ENCODE results near the gene SPCS1.

The SPCS1 gene

DNA sequence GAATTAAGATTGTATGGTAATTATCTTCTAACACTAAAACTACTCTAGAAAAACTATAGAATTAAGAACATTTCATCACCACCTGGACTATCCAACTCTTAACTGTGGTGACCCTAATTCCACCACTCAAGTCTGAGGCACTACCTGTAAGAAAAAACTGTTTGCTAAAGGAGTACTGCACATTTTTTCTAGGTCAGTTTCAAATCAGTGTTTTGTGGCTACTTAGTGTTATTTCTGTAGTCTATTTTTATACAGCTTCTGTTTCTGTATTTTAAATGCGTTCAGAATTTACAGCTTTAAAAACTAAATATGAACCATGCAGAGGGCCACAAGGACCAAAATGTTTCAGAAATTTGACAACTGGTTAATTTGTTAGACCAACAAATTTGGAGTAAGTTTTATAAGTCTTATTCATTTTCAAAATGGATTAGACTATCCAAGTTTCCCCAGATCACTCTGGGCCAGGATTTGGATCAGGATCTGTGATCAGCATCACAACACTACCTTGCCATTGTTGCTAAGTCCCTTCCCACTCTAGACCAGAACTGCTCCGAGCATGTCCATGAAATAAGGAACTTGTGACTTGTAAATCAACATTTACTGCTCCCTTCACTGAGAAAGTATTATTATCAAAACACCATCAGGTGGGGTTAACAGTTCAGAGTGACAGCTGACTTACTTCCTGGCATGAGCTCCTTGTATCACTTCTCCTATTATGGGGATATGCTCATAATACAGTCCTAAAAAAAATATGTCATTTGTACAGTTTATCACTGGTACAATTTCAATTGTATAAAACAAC is 8.9 kb upstream of the SPCS1 start:
- peaks cover 42% of the 10 kb centered on the region for H3K36me3 ChIP-seq (ENCODE audit: control insufficient read depth, insufficient read depth, low read length)
- no peaks in the 10 kb centered on the region for H3K27me3 ChIP-seq (ENCODE audit: control insufficient read depth, insufficient read depth, low read length)
- no peak overlapping the region for H3K4me3 ChIP-seq (ENCODE audit: low read depth, low read length)

DNA sequence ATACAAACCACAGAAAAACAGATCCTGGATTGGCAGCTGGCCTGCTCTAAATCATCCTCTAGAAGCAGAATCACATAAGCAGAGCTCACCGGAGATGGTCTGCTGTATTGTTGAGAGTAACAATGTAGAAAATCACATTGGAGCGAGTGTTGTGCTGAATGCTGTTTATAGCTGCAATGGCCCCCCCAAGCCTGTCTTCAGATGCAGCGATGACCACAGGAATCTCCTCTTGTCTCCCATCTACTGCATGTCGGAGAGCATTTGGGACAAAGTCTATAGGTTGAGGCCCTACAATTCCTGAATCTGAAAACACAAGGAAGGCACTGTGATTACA is 8.3 kb upstream of the SPCS1 start:
- no peak overlapping the region for H3K4me3 ChIP-seq (ENCODE audit: low read depth, low read length)
- H3K4me1 ChIP-seq (ENCODE audit: control insufficient read depth, insufficient read depth, low read length), result no peaks in the 10 kb centered on the region
- H3K27me3 ChIP-seq (ENCODE audit: control insufficient read depth, insufficient read depth, low read length), result no peaks in the 10 kb centered on the region
- no peak overlapping the region for H3K9ac ChIP-seq (ENCODE audit: low read depth, low read length)
- H3K9me3 ChIP-seq (ENCODE audit: control insufficient read depth, insufficient read depth, low read length), result no peaks in the 10 kb centered on the region
- peaks cover 40% of the 10 kb centered on the region for H3K36me3 ChIP-seq (ENCODE audit: control insufficient read depth, insufficient read depth, low read length)

More for the DNA sequence above, 8.9 kb upstream of the SPCS1 start:
- H3K4me1 ChIP-seq (ENCODE audit: control insufficient read depth, insufficient read depth, low read length), result no peaks in the 10 kb centered on the region
- no peaks in the 10 kb centered on the region for H3K9me3 ChIP-seq (ENCODE audit: control insufficient read depth, insufficient read depth, low read length)
- H3K9ac ChIP-seq (ENCODE audit: low read depth, low read length), result no peak overlapping the region

GRCh38 chr3:52703341-52703740 is 2.6 kb upstream of the SPCS1 start:
- H3K27me3 ChIP-seq (ENCODE audit: control insufficient read depth, insufficient read depth, low read length), result no peaks in the 10 kb centered on the region
- H3K4me3 ChIP-seq (ENCODE audit: low read depth, low read length), result no peak overlapping the region
- no peaks in the 10 kb centered on the region for H3K4me1 ChIP-seq (ENCODE audit: control insufficient read depth, insufficient read depth, low read length)
- no peaks in the 10 kb centered on the region for H3K36me3 ChIP-seq (ENCODE audit: control insufficient read depth, insufficient read depth, low read length)
- H3K9me3 ChIP-seq (ENCODE audit: control insufficient read depth, insufficient read depth, low read length), result no peaks in the 10 kb centered on the region
- no peak overlapping the region for H3K9ac ChIP-seq (ENCODE audit: low read depth, low read length)

DNA sequence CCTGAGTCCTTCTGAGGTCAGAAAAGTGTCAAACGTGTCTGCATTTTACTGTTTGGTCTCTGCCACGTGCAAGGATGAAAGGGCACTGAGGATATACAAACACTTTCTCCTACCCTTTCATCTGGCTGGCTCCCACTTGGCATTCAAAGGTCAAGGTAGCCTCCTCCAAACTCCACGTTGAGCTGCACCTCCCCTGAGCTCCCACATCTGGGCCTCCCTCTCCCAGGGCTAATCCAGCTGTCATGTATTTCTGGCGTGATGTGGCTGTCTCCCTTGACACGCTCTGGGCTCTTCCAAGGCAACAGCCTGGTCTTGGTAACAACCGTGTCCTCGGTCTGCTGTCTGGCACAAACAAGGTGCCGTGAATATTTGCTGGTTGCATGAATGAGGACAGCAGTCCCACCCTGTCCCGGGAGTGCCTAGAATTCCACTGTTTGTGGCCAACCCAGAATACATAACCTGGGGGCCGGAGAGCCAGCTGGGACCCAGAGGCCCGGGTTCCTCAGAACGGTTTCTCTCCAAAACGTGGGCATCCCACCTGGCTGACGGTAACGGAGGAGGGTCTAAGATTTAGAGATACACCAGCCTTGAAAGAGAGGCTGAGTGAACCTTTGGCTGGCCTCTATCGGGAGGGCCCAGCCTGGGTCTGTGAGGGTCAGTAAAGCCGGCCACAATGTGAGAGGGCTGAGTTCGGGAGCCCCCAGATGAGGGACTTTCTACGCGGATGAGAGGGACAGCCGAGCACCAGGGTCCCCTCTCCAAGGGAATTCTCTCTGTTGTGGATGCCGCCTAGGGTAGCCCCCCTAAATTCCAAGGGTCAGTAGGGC is 1.1 kb upstream of the SPCS1 start:
- peak overlapping the region; percentile 98 for H3K4me3 ChIP-seq (ENCODE audit: low read depth, low read length)
- H3K9me3 ChIP-seq (ENCODE audit: control insufficient read depth, insufficient read depth, low read length), result no peaks in the 10 kb centered on the region
- H3K27me3 ChIP-seq (ENCODE audit: control insufficient read depth, insufficient read depth, low read length), result no peaks in the 10 kb centered on the region
- H3K4me1 ChIP-seq (ENCODE audit: control insufficient read depth, insufficient read depth, low read length), result no peaks in the 10 kb centered on the region
- no peaks in the 10 kb centered on the region for H3K36me3 ChIP-seq (ENCODE audit: control insufficient read depth, insufficient read depth, low read length)
- peak overlapping the region; percentile 88 for H3K9ac ChIP-seq (ENCODE audit: low read depth, low read length)

DNA sequence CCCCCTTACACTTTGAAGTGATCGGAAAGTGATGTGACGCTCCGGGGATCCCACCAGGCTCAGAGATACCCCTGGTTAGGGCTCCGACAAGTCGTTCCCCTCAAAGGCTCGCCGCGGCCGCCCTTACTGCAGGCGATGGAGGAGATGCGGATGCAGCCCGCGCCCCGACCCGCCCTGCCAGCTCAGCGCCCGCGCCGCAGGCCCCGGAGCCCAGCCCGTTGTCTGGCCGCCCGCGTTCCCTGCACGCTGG is 543 bp upstream of the SPCS1 start:
- Histone ChIP-seq H3K9ac (ENCODE audit: low read depth, low read length) (peak overlapping the region; percentile 88), H3K27me3 (ENCODE audit: control insufficient read depth, insufficient read depth, low read length) (no peaks in the 10 kb centered on the region), H3K4me3 (ENCODE audit: low read depth, low read length) (peak overlapping the region; percentile 98), H3K36me3 (ENCODE audit: control insufficient read depth, insufficient read depth, low read length) (no peaks in the 10 kb centered on the region), H3K4me1 (ENCODE audit: control insufficient read depth, insufficient read depth, low read length) (no peaks in the 10 kb centered on the region), H3K9me3 (ENCODE audit: control insufficient read depth, insufficient read depth, low read length) (no peaks in the 10 kb centered on the region)

- Histone ChIP-seq H3K27me3 (ENCODE audit: control insufficient read depth, insufficient read depth, low read length) (no peaks in the 10 kb centered on the region), H3K9me3 (ENCODE audit: control insufficient read depth, insufficient read depth, low read length) (no peaks in the 10 kb centered on the region), H3K9ac (ENCODE audit: low read depth, low read length) (no peak overlapping the region), H3K4me1 (ENCODE audit: control insufficient read depth, insufficient read depth, low read length) (no peaks in the 10 kb centered on the region), H3K4me3 (ENCODE audit: low read depth, low read length) (peak overlapping the region; percentile 98), H3K36me3 (ENCODE audit: control insufficient read depth, insufficient read depth, low read length) (no peaks in the 10 kb centered on the region)
Measured at GRCh38 chr3:52707585-52707984, 1.7 kb downstream of the SPCS1 start.

DNA sequence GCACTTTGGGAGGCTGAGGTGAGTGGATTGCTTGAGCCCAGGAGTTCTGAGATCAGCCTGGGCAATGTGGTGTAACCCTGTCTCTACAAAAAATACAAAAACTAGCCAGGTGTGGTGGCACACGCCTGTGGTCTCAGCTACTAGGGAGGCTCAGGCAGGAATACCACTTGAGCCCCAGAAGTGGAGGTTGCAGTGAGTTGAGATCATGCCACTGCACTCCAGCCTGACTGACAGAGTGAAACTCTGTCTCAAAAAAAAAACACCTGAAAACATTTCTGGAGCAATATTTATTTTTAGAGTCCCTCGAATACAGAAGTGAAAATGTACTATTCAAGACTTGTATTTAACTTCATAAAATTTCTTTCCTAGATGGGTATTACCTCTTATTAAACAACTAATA is 4.6 kb downstream of the SPCS1 start:
- no peaks in the 10 kb centered on the region for H3K9me3 ChIP-seq (ENCODE audit: control insufficient read depth, insufficient read depth, low read length)
- H3K27me3 ChIP-seq (ENCODE audit: control insufficient read depth, insufficient read depth, low read length), result no peaks in the 10 kb centered on the region
- H3K9ac ChIP-seq (ENCODE audit: low read depth, low read length), result no peak overlapping the region
- H3K4me1 ChIP-seq (ENCODE audit: control insufficient read depth, insufficient read depth, low read length), result no peaks in the 10 kb centered on the region
- H3K36me3 ChIP-seq (ENCODE audit: control insufficient read depth, insufficient read depth, low read length), result no peaks in the 10 kb centered on the region
- no peak overlapping the region for H3K4me3 ChIP-seq (ENCODE audit: low read depth, low read length)

- Histone ChIP-seq H3K36me3 (ENCODE audit: control insufficient read depth, insufficient read depth, low read length) (no peaks in the 10 kb centered on the region), H3K9me3 (ENCODE audit: control insufficient read depth, insufficient read depth, low read length) (no peaks in the 10 kb centered on the region), H3K27me3 (ENCODE audit: control insufficient read depth, insufficient read depth, low read length) (no peaks in the 10 kb centered on the region), H3K4me3 (ENCODE audit: low read depth, low read length) (no peak overlapping the region), H3K4me1 (ENCODE audit: control insufficient read depth, insufficient read depth, low read length) (no peaks in the 10 kb centered on the region), H3K9ac (ENCODE audit: low read depth, low read length) (no peak overlapping the region)
Measured at GRCh38 chr3:52712291-52713212, 6.6 kb downstream of the SPCS1 start.

DNA sequence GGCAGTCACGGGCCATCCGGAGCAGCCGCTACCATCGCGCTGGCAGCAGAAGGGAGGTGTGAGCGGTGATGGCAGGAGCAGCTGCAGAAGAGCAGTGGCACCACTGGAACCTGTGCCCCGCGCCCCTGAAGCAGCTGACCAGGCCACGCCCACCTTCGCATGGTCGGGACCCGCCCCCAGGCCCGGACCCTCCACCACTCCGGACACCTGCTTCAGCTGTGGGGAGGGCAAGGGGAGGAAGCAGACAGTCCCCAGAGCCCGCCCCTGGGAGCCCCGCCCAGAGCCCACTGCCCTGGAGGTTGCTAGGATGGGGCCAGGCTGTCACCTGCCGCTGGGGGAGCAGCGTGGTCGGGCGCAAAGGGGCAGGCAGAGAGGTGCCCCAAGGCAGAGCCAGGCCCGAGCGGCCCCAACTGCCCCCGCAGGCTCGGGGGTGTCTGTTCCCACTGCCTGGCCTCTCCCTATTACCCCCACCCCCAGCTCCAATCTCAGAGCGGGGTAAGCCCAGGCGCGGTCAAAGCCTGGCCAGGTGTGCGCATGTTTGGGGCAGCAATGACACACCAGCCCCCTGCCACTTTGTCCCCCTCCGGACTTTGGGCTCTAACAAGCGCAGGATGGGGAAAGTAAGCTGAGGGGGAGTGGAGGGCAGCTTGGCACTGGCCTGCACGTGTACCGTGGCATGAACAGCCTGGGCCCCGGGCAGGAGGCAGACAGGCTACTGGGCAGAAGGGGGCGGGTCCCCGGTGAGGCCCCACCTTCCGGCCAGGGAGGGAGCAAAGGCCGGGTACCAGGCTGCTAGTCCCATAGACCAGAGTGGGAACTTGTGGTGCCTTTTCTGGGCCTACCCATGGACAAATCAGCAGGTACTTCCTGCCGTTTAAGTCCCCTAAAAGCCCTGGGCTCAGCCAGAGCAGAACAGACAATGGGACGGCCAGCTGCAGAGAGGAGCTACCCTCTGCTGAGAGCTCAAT is 8.7 kb downstream of the SPCS1 start:
- no peaks in the 10 kb centered on the region for H3K36me3 ChIP-seq (ENCODE audit: control insufficient read depth, insufficient read depth, low read length)
- H3K4me3 ChIP-seq (ENCODE audit: low read depth, low read length), result peak overlapping the region; percentile 71
- no peak overlapping the region for H3K9ac ChIP-seq (ENCODE audit: low read depth, low read length)
- no peaks in the 10 kb centered on the region for H3K9me3 ChIP-seq (ENCODE audit: control insufficient read depth, insufficient read depth, low read length)
- no peaks in the 10 kb centered on the region for H3K27me3 ChIP-seq (ENCODE audit: control insufficient read depth, insufficient read depth, low read length)
- H3K4me1 ChIP-seq (ENCODE audit: control insufficient read depth, insufficient read depth, low read length), result no peaks in the 10 kb centered on the region

DNA sequence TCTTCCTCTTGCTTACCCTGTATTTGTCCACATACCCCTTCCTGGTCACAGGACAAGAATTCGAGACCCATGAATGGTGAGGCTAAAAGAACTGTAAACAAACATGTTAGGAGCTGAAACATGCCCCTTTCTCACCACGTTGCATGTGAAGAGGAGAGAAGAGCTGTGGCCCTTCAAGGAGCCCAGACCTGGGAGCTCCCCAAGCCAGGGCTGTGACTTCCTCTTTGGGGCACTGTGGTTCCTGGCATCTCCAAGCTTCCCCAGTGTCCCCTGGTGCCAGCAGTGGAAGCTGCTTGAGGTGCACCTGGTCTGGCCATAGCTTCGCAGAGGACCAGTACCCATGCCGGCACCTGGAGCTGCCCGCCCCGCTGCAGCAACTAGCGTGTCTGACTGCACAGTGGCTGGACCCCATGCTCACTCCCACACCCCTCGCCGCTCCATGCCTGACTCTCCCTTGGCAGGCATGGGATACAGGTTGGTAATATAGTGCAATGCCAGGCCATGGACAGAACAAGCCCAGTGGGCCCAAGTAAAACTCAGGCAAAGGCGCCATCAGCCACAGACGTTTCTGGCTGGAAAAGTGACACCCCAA is 9.9 kb downstream of the SPCS1 start:
- no peak overlapping the region for H3K4me3 ChIP-seq (ENCODE audit: low read depth, low read length)
- no peaks in the 10 kb centered on the region for H3K27me3 ChIP-seq (ENCODE audit: control insufficient read depth, insufficient read depth, low read length)
- H3K4me1 ChIP-seq (ENCODE audit: control insufficient read depth, insufficient read depth, low read length), result no peaks in the 10 kb centered on the region
- no peaks in the 10 kb centered on the region for H3K36me3 ChIP-seq (ENCODE audit: control insufficient read depth, insufficient read depth, low read length)
- no peak overlapping the region for H3K9ac ChIP-seq (ENCODE audit: low read depth, low read length)
- no peaks in the 10 kb centered on the region for H3K9me3 ChIP-seq (ENCODE audit: control insufficient read depth, insufficient read depth, low read length)

All from iPS-15b (cell line).